ENCODE results near the gene PMEPA1. TPM values are rescaled to one million over a fixed set of nuclear protein-coding genes. Genes with fewer than 3 reads are reported as not detected.

Gene PMEPA1
- total RNA-seq, 2 experiments from 2014 or later = 15.7 to 18.0 TPM

- H3K27me3 ChIP-seq (ENCODE audit: control insufficient read depth in 1 of 2, insufficient read depth in 2 of 2, low read length in 2 of 2) = no peaks in the 10 kb centered on the region
- Mint-ChIP-seq H3K27ac (no peak overlapping the region), H3K4me1 (ENCODE audit: low read depth) (no peaks in the 10 kb centered on the region), H3K9me3 (no peaks in the 10 kb centered on the region), H3K4me3 (no peak overlapping the region), H3K27me3 (no peaks in the 10 kb centered on the region), H3K36me3 (ENCODE audit: low read depth) (no peaks in the 10 kb centered on the region)
- intact Hi-C loops (cut with DNase I, micrococcal nuclease) = no loop called here
- TF ChIP-seq, protein P1, sequence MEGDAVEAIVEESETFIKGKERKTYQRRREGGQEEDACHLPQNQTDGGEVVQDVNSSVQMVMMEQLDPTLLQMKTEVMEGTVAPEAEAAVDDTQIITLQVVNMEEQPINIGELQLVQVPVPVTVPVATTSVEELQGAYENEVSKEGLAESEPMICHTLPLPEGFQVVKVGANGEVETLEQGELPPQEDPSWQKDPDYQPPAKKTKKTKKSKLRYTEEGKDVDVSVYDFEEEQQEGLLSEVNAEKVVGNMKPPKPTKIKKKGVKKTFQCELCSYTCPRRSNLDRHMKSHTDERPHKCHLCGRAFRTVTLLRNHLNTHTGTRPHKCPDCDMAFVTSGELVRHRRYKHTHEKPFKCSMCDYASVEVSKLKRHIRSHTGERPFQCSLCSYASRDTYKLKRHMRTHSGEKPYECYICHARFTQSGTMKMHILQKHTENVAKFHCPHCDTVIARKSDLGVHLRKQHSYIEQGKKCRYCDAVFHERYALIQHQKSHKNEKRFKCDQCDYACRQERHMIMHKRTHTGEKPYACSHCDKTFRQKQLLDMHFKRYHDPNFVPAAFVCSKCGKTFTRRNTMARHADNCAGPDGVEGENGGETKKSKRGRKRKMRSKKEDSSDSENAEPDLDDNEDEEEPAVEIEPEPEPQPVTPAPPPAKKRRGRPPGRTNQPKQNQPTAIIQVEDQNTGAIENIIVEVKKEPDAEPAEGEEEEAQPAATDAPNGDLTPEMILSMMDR (IDR thresholded peaks at IDR 0.05) = no peak
- no peaks in the 10 kb centered on the region for H3K4me1 ChIP-seq (ENCODE audit: insufficient read depth, low read length)
- ATAC-seq (ENCODE audit: poor library complexity) (no peak), DNase-seq (no peak)
- H3K9me3 ChIP-seq (ENCODE audit: control insufficient read depth in 1 of 2, insufficient read depth in 1 of 2, low read length in 2 of 2) = no peaks in the 10 kb centered on the region
- no peaks in the 10 kb centered on the region for H3K36me3 ChIP-seq (ENCODE audit: insufficient read depth, low read length)
- H3K4me3 ChIP-seq (ENCODE audit: low read length) = no peak overlapping the region
- ChIA-PET POLR2A (no interaction called here), CTCF (no interaction called here)
- no peak overlapping the region for H3K27ac ChIP-seq (ENCODE audit: low read depth in 1 of 2, low read length in 2 of 2)
Observed at GRCh38 chr20:57688295-57688694, 21.5 kb downstream of the PMEPA1 start.

GRCh38 chr20:57686931-57687652, 22.7 kb downstream of the PMEPA1 start:
- H3K4me3 Mint-ChIP-seq = no peak overlapping the region
- no peaks in the 10 kb centered on the region for H3K36me3 ChIP-seq (ENCODE audit: insufficient read depth, low read length)
- H3K36me3 Mint-ChIP-seq (ENCODE audit: low read depth) = no peaks in the 10 kb centered on the region
- intact Hi-C loops (cut with DNase I, micrococcal nuclease) = no loop called here
- no peak overlapping the region for H3K4me3 ChIP-seq (ENCODE audit: low read length)
- ChIA-PET POLR2A (no interaction called here), CTCF (no interaction called here)
- DNase-seq (no peak), ATAC-seq (ENCODE audit: poor library complexity) (no peak)
- no peaks in the 10 kb centered on the region for H3K4me1 Mint-ChIP-seq (ENCODE audit: low read depth)
- H3K27ac ChIP-seq (ENCODE audit: low read depth in 1 of 2, low read length in 2 of 2) = no peak overlapping the region
- no peaks in the 10 kb centered on the region for H3K9me3 Mint-ChIP-seq
- H3K27ac Mint-ChIP-seq = no peak overlapping the region
- H3K27me3 ChIP-seq (ENCODE audit: control insufficient read depth in 1 of 2, insufficient read depth in 2 of 2, low read length in 2 of 2) = no peaks in the 10 kb centered on the region
- no peaks in the 10 kb centered on the region for H3K27me3 Mint-ChIP-seq
- H3K9me3 ChIP-seq (ENCODE audit: control insufficient read depth in 1 of 2, insufficient read depth in 1 of 2, low read length in 2 of 2) = no peaks in the 10 kb centered on the region
- TF ChIP-seq, protein P1 (IDR thresholded peaks at IDR 0.05) = no peak
- no peaks in the 10 kb centered on the region for H3K4me1 ChIP-seq (ENCODE audit: insufficient read depth, low read length)

DNA sequence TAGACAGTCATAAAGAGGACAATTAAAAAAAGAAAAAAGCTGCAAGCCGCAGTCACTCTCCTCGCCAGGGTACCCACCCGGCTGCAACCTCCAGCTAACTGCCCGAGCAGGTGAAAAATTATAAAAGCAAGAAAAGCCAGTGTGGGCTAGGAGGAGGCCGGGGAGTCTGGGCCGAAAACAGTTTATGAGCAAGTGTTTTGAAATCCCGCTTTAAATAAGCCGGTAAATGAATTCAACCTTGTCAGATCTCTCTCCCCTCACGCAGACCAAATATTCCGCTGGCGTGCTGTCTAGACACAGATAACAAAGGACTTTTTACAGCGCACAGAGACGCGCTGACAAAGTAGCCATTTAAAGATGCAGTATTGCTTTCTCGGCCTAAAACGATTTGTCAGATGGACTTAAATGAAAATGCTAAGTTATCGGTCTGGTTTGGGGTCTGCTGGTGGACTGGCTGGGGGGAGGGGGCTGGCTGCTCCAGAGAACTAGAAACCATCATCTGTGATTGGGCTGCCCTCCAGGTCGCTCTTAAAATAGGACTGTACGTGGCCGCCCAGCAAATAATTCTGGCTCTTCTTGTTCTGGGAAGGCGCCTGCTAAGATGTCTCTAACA, 24.6 kb downstream of the PMEPA1 start:
- Mint-ChIP-seq H3K36me3 (ENCODE audit: low read depth) (no peaks in the 10 kb centered on the region), H3K9me3 (no peaks in the 10 kb centered on the region), H3K27me3 (no peaks in the 10 kb centered on the region), H3K4me3 (no peak overlapping the region), H3K4me1 (ENCODE audit: low read depth) (peaks cover 17% of the 10 kb centered on the region), H3K27ac (no peak overlapping the region)
- intact Hi-C loops (cut with DNase I, micrococcal nuclease) = no loop called here
- H3K36me3 ChIP-seq (ENCODE audit: insufficient read depth, low read length) = no peaks in the 10 kb centered on the region
- CTCF ChIA-PET = no interaction called here
- no peak overlapping the region for H3K27ac ChIP-seq (ENCODE audit: low read depth in 1 of 2, low read length in 2 of 2)
- H3K4me3 ChIP-seq (ENCODE audit: low read length) = no peak overlapping the region
- POLR2A ChIA-PET = no interaction called here
- no peaks in the 10 kb centered on the region for H3K27me3 ChIP-seq (ENCODE audit: control insufficient read depth in 1 of 2, insufficient read depth in 2 of 2, low read length in 2 of 2)
- TF ChIP-seq, protein P1 (IDR thresholded peaks at IDR 0.05) = no peak
- H3K9me3 ChIP-seq (ENCODE audit: control insufficient read depth in 1 of 2, insufficient read depth in 1 of 2, low read length in 2 of 2) = no peaks in the 10 kb centered on the region
- no peak for DNase-seq
- H3K4me1 ChIP-seq (ENCODE audit: insufficient read depth, low read length) = peaks cover 12% of the 10 kb centered on the region
- ATAC-seq (ENCODE audit: poor library complexity) = no peak

Data from CD4-positive, alpha-beta T cell (primary cell).